ENCODE measurements around the gene PPM1H.

The PPM1H gene

GRCh38 chr12:62707939-62708338 lies 227.0 kb downstream of the PPM1H start:
- no peak for TF ChIP-seq CTCF (IDR thresholded peaks at IDR 0.05; ENCODE audit: low read depth, low read length)
- DNase-seq = no peak
- Histone ChIP-seq H3K27me3 (ENCODE audit: insufficient read depth, low read depth, severe bottlenecking) (no peaks in the 10 kb centered on the region), H3K36me3 (peaks cover 2% of the 10 kb centered on the region; the same call in 1 of the 2 replicates), H3K9me3 (ENCODE audit: severe bottlenecking) (no peaks in the 10 kb centered on the region), H3K27ac (no peak overlapping the region), H3K4me3 (ENCODE audit: low read depth, low read length) (no peak overlapping the region)

GRCh38 chr12:62705846-62706245 lies 229.1 kb downstream of the PPM1H start:
- H3K4me3 ChIP-seq (ENCODE audit: low read depth, low read length) = no peak overlapping the region
- DNase-seq = no peak
- TF ChIP-seq CTCF (IDR thresholded peaks at IDR 0.05; ENCODE audit: low read depth, low read length) = no peak
- 0 out of 2 replicates have a peak, but pooled peaks cover 2% of the 10 kb centered on the region for H3K36me3 ChIP-seq
- no peaks in the 10 kb centered on the region for H3K27me3 ChIP-seq (ENCODE audit: insufficient read depth, low read depth, severe bottlenecking)
- H3K9me3 ChIP-seq (ENCODE audit: severe bottlenecking) = no peaks in the 10 kb centered on the region
- no peak overlapping the region for H3K27ac ChIP-seq

GRCh38 chr12:62703011-62703380 lies 232.0 kb downstream of the PPM1H start:
- no peak for TF ChIP-seq CTCF (IDR thresholded peaks at IDR 0.05; ENCODE audit: low read depth, low read length)
- Histone ChIP-seq H3K4me3 (ENCODE audit: low read depth, low read length) (no peak overlapping the region), H3K36me3 (0 out of 2 replicates have a peak, but pooled peaks cover 2% of the 10 kb centered on the region), H3K27ac (no peak overlapping the region), H3K27me3 (ENCODE audit: insufficient read depth, low read depth, severe bottlenecking) (no peaks in the 10 kb centered on the region), H3K9me3 (ENCODE audit: severe bottlenecking) (no peaks in the 10 kb centered on the region)
- DNase-seq = no peak

- TF ChIP-seq CTCF (IDR thresholded peaks at IDR 0.05; ENCODE audit: low read depth, low read length) = no peak
- Histone ChIP-seq H3K36me3 (0 out of 2 replicates have a peak, but pooled peaks cover 2% of the 10 kb centered on the region), H3K4me3 (ENCODE audit: low read depth, low read length) (no peak overlapping the region), H3K27me3 (ENCODE audit: insufficient read depth, low read depth, severe bottlenecking) (no peaks in the 10 kb centered on the region), H3K27ac (no peak overlapping the region), H3K9me3 (ENCODE audit: severe bottlenecking) (no peaks in the 10 kb centered on the region)
- no peak for DNase-seq
Observed at GRCh38 chr12:62701492-62701891, 233.5 kb downstream of the PPM1H start.

GRCh38 chr12:62700091-62700880 lies 234.7 kb downstream of the PPM1H start:
- no peak for DNase-seq
- Histone ChIP-seq H3K4me3 (ENCODE audit: low read depth, low read length) (no peak overlapping the region), H3K27ac (no peak overlapping the region), H3K36me3 (0 out of 2 replicates have a peak, but pooled peaks cover 2% of the 10 kb centered on the region), H3K27me3 (ENCODE audit: insufficient read depth, low read depth, severe bottlenecking) (no peaks in the 10 kb centered on the region), H3K9me3 (ENCODE audit: severe bottlenecking) (no peaks in the 10 kb centered on the region)
- TF ChIP-seq CTCF (IDR thresholded peaks at IDR 0.05; ENCODE audit: low read depth, low read length) = no peak

- Histone ChIP-seq H3K27ac (no peak overlapping the region), H3K9me3 (ENCODE audit: severe bottlenecking) (no peaks in the 10 kb centered on the region), H3K4me3 (ENCODE audit: low read depth, low read length) (no peak overlapping the region), H3K27me3 (ENCODE audit: insufficient read depth, low read depth, severe bottlenecking) (no peaks in the 10 kb centered on the region), H3K36me3 (no peaks in the 10 kb centered on the region)
- no peak for TF ChIP-seq CTCF (IDR thresholded peaks at IDR 0.05; ENCODE audit: low read depth, low read length)
- DNase-seq = no peak
Observed at GRCh38 chr12:62698701-62699101, 236.2 kb downstream of the PPM1H start.

Measured in WERI-Rb-1 (cell line).